OCI-LY7 (cell line): Measurements from ENCODE around the gene C1orf167. TPM values are rescaled to one million over a fixed set of nuclear protein-coding genes. Genes with fewer than 3 reads are reported as not detected.

ENCODE experiments used
- BruUV-seq: library from RNA; stranded (reverse); fragments of 400-500 nt; replicated peaks from 2 replicates; lab custom pipeline; 2021; lab: Mats Ljungman, UMichigan
- CTCF ChIA-PET: fragments of 300-600 bp; sonication (Branson Sonifier 250); formaldehyde crosslinking; loops from one replicate; lab custom pipeline; 2022; ENCODE audit warnings: antibody characterized with exemption; ENCODE audit not compliant: unreplicated experiment; lab: Charles Lee
- POLR2A ChIA-PET: fragments of 300-600 bp; sonication (Branson Sonifier 250); formaldehyde crosslinking; loops from one replicate; lab custom pipeline; 2022; ENCODE audit warnings: antibody characterized with exemption; lab: Charles Lee
- DNase-seq: peaks from one replicate; pipeline ENCODE4 v3.0.0-alpha.2; 2015; ENCODE audit warnings: low spot score
- H2AFZ ChIP-seq: fragments of 200-600 bp; sonication (generic), shearing (Covaris generic); 2 replicates; pipeline ENCODE4 v1.6.1; 2014; ENCODE audit warnings: mild to moderate bottlenecking, antibody characterized with exemption, low read length, moderate library complexity
- H3K27ac ChIP-seq: fragments of 200-600 bp; sonication (generic); 2 replicates; pipeline ENCODE4 v1.5.1; 2014; ENCODE audit warnings: mixed run types, low read depth, mild to moderate bottlenecking, moderate library complexity, low read length, inconsistent platforms; ENCODE audit not compliant: poor library complexity, severe bottlenecking
- H3K36me3 ChIP-seq: fragments of 200-600 bp; sonication (generic); 2 replicates; pipeline ENCODE4 v1.6.1; 2014; ENCODE audit warnings: mild to moderate bottlenecking, antibody characterized with exemption, low read length, moderate library complexity, mixed read lengths; ENCODE audit not compliant: insufficient read depth
- H3K4me1 ChIP-seq: fragments of 200-600 bp; sonication (generic); 2 replicates; pipeline ENCODE4 v1.5.1; 2014; ENCODE audit warnings: mild to moderate bottlenecking, low read length; ENCODE audit not compliant: insufficient read depth, poor library complexity, severe bottlenecking
- H3K4me2 ChIP-seq: fragments of 200-600 bp; sonication (generic); 2 replicates; pipeline ENCODE4 v1.6.1; 2014; ENCODE audit warnings: mild to moderate bottlenecking, low read length
- H3K4me3 ChIP-seq: fragments of 200-600 bp; sonication (generic); 2 replicates; pipeline ENCODE4 v1.5.1; 2014; ENCODE audit warnings: mild to moderate bottlenecking, low read depth, low read length; ENCODE audit not compliant: poor library complexity, severe bottlenecking
- H3K79me2 ChIP-seq: fragments of 200-600 bp; sonication (generic); 2 replicates; pipeline ENCODE4 v1.6.1; 2016; ENCODE audit warnings: low read depth, mild to moderate bottlenecking, low read length, moderate library complexity, mixed read lengths; ENCODE audit not compliant: insufficient read depth
- H3K9me2 ChIP-seq: fragments of 200-600 bp; sonication (generic); 2 replicates; pipeline ENCODE4 v1.6.1; 2016; ENCODE audit warnings: mild to moderate bottlenecking, low read length, mixed read lengths; ENCODE audit not compliant: insufficient read depth
- H3K9me3 ChIP-seq: fragments of 200-600 bp; sonication (generic); 2 replicates; pipeline ENCODE4 v1.6.1; 2014; ENCODE audit warnings: mild to moderate bottlenecking, mixed run types, low read length, mixed read lengths
- H4K20me1 ChIP-seq: fragments of 200-600 bp; sonication (generic); 2 replicates; pipeline ENCODE4 v1.6.1; 2014; ENCODE audit warnings: mild to moderate bottlenecking, antibody characterized with exemption, low read length, moderate library complexity, mixed read lengths; ENCODE audit not compliant: insufficient read depth
- CTCF ChIP-seq: fragments of 200-600 bp; sonication (generic); conservative IDR thresholded peaks from 2 replicates; pipeline ENCODE4 v1.5.1; 2014; ENCODE audit warnings: mild to moderate bottlenecking, antibody characterized with exemption, low read length, moderate library complexity, mixed read lengths
- EZH2phosphoT487 ChIP-seq: fragments of 200-600 bp; sonication (generic); IDR thresholded peaks from 2 replicates; pipeline ENCODE4 v1.6.1; 2018; ENCODE audit warnings: low read depth, borderline replicate concordance, mild to moderate bottlenecking, mixed run types, antibody characterized with exemption, low read length, moderate library complexity, mixed read lengths
- intact Hi-C: fragments of 100-400 bp; cut with micrococcal nuclease; formaldehyde crosslinking; loops from one replicate; pipeline ENCODE4 v1.10.0; 2022; ENCODE audit not compliant: unreplicated experiment
- total RNA-seq, 2 experiments: library from RNA; depleted of rRNA in 1 of 2; stranded (reverse); fragments of >200 nt in 1 of 2; shearing (Covaris generic) in 1 of 2; gene quantifications; 2 replicates each; pipeline ENCODE4 v1.2.3, GENCODE V29; 2014 to 2022

Gene C1orf167
- total RNA-seq, 2 experiments from 2014 or later: 1.7 to 4.2 TPM

- intact Hi-C loops: loop anchor here (1.0 kb wide), 3 partner anchors 56 to 129 kb away; no protein-coding TSS in a partner anchor
- no peak overlapping the region for H3K27ac ChIP-seq
- peak; percentile 71 for DNase-seq
- H3K9me3 ChIP-seq: no peaks in the 10 kb centered on the region
- H3K36me3 ChIP-seq: peaks cover 91% of the 10 kb centered on the region
- no peak overlapping the region for H3K4me2 ChIP-seq
- POLR2A ChIA-PET: interaction anchor here (0.7 to 1.7 kb wide), 2 partner anchors 69 to 71 kb away, joined by 4 read pairs; no protein-coding TSS in a partner anchor
- TF ChIP-seq CTCF: peak; percentile 99
- TF ChIP-seq EZH2phosphoT487: no peak
- CTCF ChIA-PET: interaction anchor here (0.7 to 1.2 kb wide), 2 partner anchors 9 to 53 kb away, joined by 3 to 6 read pairs; partner anchors contain the start of gene NPPA
- no peaks in the 10 kb centered on the region for H3K79me2 ChIP-seq
- no peaks in the 10 kb centered on the region for H4K20me1 ChIP-seq
- H2AFZ ChIP-seq: no peak overlapping the region
- H3K9me2 ChIP-seq: no peaks in the 10 kb centered on the region
- no TSS peak for BruUV-seq
- H3K4me1 ChIP-seq: peaks cover 24% of the 10 kb centered on the region
- H3K4me3 ChIP-seq: no peak overlapping the region
Measured at GRCh38 chr1:11838349-11839272, 76.6 kb downstream of the C1orf167 start.

Other genes starting within 250 kb of the C1orf167 start
- gene FBXO2, start 107.8 kb upstream of the C1orf167 start, total RNA-seq (2014; rRNA removed; shearing (Covaris generic)): 1.8 and 2.7 TPM in 2 replicates
- gene FBXO2, start 107.8 kb upstream of the C1orf167 start, total RNA-seq (2022): 6.0 and 6.1 TPM in 2 replicates
- gene FBXO44, start 107.3 kb upstream of the C1orf167 start, total RNA-seq (2014; rRNA removed; shearing (Covaris generic)): 11.4 and 16.2 TPM in 2 replicates
- gene FBXO44, start 107.3 kb upstream of the C1orf167 start, total RNA-seq (2022): 16.4 and 20.8 TPM in 2 replicates
- 0.38 and 0.57 TPM in 2 replicates for gene FBXO6, start 98.0 kb upstream of the C1orf167 start, total RNA-seq (2014; rRNA removed; shearing (Covaris generic))
- gene FBXO6, start 98.0 kb upstream of the C1orf167 start, total RNA-seq (2022): 1.4 and 1.7 TPM in 2 replicates
- 121 and 144 TPM in 2 replicates for gene MAD2L2, start 81.0 kb upstream of the C1orf167 start, total RNA-seq (2014; rRNA removed; shearing (Covaris generic))
- gene MAD2L2, start 81.0 kb upstream of the C1orf167 start, total RNA-seq (2022): 89.7 and 97.8 TPM in 2 replicates
- 0.05 and 0.19 TPM in 2 replicates for gene DRAXIN, start 70.5 kb upstream of the C1orf167 start, total RNA-seq (2014; rRNA removed; shearing (Covaris generic))
- 0.11 and 0.15 TPM in 2 replicates for gene DRAXIN, start 70.5 kb upstream of the C1orf167 start, total RNA-seq (2022)
- 20.5 and 40.0 TPM in 2 replicates for gene AGTRAP, start 26.1 kb upstream of the C1orf167 start, total RNA-seq (2014; rRNA removed; shearing (Covaris generic))
- 34.7 and 36.1 TPM in 2 replicates for gene AGTRAP, start 26.1 kb upstream of the C1orf167 start, total RNA-seq (2022)
- 31.3 and 31.6 TPM in 2 replicates for gene MTHFR, start 43.8 kb downstream of the C1orf167 start, total RNA-seq (2014; rRNA removed; shearing (Covaris generic))
- gene MTHFR, start 43.8 kb downstream of the C1orf167 start, total RNA-seq (2022): 54.6 and 58.0 TPM in 2 replicates
- 16.1 and 19.7 TPM in 2 replicates for gene CLCN6, start 44.0 kb downstream of the C1orf167 start, total RNA-seq (2014; rRNA removed; shearing (Covaris generic))
- gene CLCN6, start 44.0 kb downstream of the C1orf167 start, total RNA-seq (2022): 51.3 and 65.8 TPM in 2 replicates
- not detected in 2 replicates for gene NPPA, start 85.6 kb downstream of the C1orf167 start, total RNA-seq (2014; rRNA removed; shearing (Covaris generic))
- not detected in 2 replicates for gene NPPA, start 85.6 kb downstream of the C1orf167 start, total RNA-seq (2022)
- not detected in 2 replicates for gene NPPB, start 96.8 kb downstream of the C1orf167 start, total RNA-seq (2014; rRNA removed; shearing (Covaris generic))
- not detected in 2 replicates for gene NPPB, start 96.8 kb downstream of the C1orf167 start, total RNA-seq (2022)
- gene KIAA2013, start 164.2 kb downstream of the C1orf167 start, total RNA-seq (2014; rRNA removed; shearing (Covaris generic)): 42.3 and 48.3 TPM in 2 replicates
- gene KIAA2013, start 164.2 kb downstream of the C1orf167 start, total RNA-seq (2022): 43.7 and 47.2 TPM in 2 replicates
- 9.4 and 11.3 TPM in 2 replicates for gene PLOD1, start 172.5 kb downstream of the C1orf167 start, total RNA-seq (2014; rRNA removed; shearing (Covaris generic))
- 9.7 and 11.7 TPM in 2 replicates for gene PLOD1, start 172.5 kb downstream of the C1orf167 start, total RNA-seq (2022)
- 28.3 and 32.2 TPM in 2 replicates for gene MFN2, start 218.3 kb downstream of the C1orf167 start, total RNA-seq (2014; rRNA removed; shearing (Covaris generic))
- gene MFN2, start 218.3 kb downstream of the C1orf167 start, total RNA-seq (2022): 52.7 and 55.9 TPM in 2 replicates